ENCODE data around the gene CUEDC1.

The CUEDC1 gene

GRCh38 chr17:57895382-57896060 lies 59.7 kb downstream of the CUEDC1 start:
- DNase-seq (ENCODE audit: low read depth), result no peak

GRCh38 chr17:57894848-57895247 lies 60.4 kb downstream of the CUEDC1 start:
- DNase-seq (ENCODE audit: low read depth), result no peak

- no peak for DNase-seq (ENCODE audit: low read depth)
Measured at GRCh38 chr17:57892820-57893595, 62.2 kb downstream of the CUEDC1 start.

GRCh38 chr17:57892146-57892819 lies 62.9 kb downstream of the CUEDC1 start:
- peak; percentile 60 for DNase-seq (ENCODE audit: low read depth)

GRCh38 chr17:57890857-57891232 lies 64.4 kb downstream of the CUEDC1 start:
- DNase-seq (ENCODE audit: low read depth), result no peak

DNA sequence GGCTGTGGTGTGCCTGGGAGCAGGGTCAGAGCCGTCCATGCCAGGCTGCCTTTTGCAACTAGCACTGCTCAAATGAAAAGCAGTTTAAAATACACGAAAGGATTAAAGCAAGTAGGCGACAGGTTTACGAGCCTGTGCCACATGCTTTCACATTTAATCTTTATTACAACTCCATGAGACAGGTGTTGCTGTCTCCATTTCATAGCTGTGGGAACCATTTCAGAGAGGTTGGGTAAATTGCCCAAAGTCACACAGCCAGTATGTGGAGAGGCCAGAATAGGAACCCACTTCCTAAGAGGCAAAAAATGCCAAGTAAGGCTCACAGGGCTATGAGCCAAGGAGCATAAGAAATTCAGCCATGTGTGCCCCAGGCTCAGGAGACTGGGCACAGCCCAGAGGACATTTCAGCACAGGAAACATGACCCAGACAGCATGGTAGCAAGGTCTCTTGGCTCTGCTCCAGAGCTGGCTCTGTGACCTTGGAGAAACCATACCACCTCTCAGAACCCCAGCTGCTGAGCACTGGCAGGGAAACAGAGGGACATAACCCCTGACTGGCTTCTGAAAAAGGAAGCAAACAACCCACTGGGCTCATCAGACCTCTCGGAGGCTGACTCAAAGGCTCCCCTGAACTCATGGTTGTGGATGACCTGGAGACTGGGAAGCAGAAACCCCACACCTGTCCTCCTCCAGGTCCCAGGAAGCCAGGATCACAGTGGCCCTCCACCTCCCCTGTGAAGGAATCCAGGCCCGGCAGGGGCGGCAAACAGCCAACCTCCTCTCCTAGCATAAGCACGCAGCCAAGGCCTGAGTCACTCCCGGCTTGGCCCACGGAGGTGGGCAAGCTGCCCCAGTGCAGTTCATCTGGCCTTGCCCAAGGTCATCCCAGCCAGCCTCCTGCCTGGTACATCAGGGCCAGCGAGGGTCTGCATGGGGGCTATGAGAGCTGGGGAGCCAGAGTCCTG lies 65.0 kb downstream of the CUEDC1 start:
- no peak for DNase-seq (ENCODE audit: low read depth)

DNA sequence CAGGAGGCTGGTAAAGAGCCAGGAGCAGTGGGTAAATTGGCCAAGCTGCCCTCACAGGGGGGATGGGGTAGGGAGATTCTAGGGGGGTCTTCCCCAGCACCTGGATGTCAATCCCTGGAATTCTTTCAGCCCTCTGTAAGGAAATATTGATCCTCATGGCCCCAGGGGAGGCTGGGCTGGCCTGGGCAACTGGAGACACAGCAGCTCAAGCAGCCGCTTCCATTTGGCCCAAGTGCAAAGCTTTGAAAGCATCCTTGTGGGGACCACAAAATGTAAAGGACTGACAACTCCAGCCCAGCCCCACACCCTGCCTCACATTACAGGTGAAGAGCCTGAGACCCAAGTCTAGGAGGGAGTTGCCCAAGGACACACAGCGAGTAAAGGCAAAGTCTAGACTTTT lies 66.0 kb downstream of the CUEDC1 start:
- no peak for DNase-seq (ENCODE audit: low read depth)

GRCh38 chr17:57888311-57889216 lies 66.6 kb downstream of the CUEDC1 start:
- DNase-seq (ENCODE audit: low read depth), result no peak

DNA sequence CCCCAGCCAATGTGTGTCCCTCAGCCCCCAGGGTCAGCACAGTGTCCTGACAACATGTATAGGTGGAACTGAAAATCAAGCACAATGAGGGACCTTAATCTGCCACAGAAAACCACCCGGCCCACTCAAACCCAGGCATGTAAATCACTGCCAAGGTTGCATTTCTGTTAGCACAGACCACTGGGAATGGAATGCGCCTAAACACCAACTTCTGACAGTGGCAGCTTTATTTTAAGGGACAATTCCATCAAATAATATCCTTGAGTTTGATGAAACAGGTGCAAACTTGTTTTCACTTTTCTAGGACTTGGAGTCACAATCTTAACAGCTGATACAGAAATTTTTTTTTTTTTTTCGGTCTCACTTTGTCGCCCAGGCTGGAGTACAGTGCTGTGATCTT lies 68.1 kb downstream of the CUEDC1 start:
- no peak for DNase-seq (ENCODE audit: low read depth)

DNA sequence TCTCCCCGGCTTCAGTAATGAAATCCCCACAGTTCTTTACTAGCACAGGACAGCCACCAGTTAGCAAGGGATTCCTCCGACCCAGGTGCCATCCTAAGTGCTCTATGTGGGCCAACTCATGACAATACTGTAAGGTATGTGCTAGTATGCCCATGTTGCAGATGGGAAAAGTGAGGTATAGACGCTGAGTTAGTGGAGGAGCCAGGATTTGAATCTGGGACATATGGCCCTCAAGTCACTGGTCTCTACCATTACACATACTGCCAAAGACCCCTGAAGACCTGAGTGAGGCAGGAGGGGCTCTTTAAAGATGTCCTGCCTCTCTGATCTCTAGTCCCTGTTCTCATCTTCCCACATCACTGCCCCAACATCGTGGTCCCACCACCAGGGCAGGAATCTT lies 69.2 kb downstream of the CUEDC1 start:
- DNase-seq (ENCODE audit: low read depth), result no peak

DNA sequence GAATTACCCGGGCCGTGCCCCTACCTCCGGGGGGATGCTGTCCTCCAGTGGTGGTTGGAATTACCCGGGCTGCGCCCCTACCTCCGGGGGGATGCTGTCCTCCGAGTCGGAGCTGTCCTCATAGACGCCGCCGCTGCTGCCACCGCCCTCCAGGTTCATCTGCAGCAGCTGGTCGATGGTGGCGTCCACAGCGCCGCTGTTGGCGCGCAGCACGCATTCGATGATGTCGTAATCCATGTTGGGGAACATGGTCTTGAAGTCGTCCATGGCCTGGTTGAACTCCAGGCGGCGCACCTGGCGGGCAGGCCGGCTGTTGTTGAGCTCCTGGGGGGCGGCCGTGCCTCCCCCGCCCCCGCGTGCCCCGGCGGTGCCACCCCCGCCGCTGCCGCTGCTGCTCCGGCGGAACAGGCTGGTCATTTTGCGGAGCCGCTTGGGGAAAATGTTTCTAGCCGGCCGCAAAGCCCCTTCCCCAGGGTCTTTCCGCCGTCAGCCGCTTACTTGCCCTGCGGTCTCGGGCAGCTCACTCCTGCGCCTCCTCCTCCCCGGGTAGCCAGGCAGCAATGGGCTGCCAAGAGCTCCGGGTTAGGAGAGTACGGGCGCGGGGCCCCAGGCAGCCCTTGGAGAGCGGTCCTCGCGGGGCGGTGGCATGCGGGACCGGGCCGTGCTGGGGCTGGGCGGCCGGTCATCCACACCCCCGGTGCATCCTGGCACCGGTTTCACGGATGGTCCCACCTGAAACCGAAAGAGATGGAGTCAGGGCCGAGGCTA lies 69.9 kb downstream of the CUEDC1 start:
- DNase-seq (ENCODE audit: low read depth), result no peak

- no peak for DNase-seq (ENCODE audit: low read depth)
Measured at GRCh38 chr17:57881783-57882351, 73.3 kb downstream of the CUEDC1 start.

DNA sequence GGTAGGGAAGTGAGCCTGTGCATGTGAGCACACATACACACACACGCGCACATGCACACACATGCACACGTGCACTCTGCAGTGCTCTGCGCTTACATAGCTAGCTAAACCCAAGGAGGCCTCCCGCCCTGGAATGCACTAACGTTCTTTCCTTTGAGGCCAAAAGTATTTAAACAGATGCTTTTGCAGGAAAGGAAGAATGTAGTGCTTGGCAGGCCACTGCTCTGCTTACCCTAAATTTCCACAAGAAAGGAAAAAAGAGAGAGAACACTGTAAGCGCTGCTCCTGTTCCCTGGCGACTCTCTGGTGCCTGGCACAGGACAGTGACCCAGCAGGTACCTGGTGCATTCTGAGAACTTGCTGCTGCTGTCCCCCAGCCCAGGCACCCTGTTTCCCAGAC lies 74.1 kb downstream of the CUEDC1 start:
- no peak for DNase-seq (ENCODE audit: low read depth)

DNA sequence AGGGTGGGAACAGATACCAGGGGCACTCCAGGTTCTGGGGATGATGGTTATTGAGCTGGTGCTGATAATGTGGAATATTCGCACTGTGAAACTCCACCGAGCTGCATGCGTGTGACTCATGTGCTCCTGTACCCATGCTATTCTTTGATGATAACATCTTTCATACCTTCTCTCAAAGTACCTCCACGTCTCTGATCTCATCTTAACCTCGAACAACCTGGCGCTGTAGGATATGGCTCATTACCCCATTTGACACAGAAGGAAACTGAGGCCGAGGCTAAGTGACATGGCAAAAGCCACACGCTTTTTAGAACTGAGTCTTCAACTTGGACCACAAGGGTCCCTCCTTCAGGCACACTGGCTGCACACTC lies 75.1 kb downstream of the CUEDC1 start:
- DNase-seq (ENCODE audit: low read depth), result no peak

- DNase-seq (ENCODE audit: low read depth), result no peak
Measured at GRCh38 chr17:57879437-57880085, 75.7 kb downstream of the CUEDC1 start.

DNA sequence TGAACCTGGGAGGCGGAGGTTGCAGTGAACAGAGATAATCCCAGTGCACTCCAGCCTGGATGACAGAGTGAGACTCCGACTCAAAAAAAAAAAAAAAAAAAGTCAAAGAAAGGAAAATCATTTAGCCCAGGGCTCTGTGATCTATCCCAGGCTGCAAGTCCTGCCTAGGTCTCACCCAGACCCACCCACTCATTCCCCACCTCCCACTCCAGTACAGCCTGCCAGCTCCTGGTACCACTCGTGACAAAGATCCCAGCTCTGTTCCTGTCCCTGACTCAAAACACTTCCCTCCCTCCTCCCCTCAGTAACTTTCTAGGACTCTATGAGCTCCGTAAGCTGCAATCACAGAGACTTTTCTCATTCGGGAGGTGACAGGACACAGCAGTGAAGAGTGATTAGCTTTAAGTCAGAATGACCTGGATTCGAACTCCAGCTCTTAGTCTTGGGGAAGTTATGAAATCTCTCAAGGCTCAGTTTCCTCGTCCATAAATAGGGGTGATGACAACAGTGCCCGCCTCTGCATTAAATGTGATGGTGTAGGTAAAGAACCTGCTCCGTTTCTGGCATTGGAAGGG lies 77.3 kb downstream of the CUEDC1 start:
- no peak for DNase-seq (ENCODE audit: low read depth)

GRCh38 chr17:57876866-57877237 lies 78.4 kb downstream of the CUEDC1 start:
- no peak for DNase-seq (ENCODE audit: low read depth)

DNA sequence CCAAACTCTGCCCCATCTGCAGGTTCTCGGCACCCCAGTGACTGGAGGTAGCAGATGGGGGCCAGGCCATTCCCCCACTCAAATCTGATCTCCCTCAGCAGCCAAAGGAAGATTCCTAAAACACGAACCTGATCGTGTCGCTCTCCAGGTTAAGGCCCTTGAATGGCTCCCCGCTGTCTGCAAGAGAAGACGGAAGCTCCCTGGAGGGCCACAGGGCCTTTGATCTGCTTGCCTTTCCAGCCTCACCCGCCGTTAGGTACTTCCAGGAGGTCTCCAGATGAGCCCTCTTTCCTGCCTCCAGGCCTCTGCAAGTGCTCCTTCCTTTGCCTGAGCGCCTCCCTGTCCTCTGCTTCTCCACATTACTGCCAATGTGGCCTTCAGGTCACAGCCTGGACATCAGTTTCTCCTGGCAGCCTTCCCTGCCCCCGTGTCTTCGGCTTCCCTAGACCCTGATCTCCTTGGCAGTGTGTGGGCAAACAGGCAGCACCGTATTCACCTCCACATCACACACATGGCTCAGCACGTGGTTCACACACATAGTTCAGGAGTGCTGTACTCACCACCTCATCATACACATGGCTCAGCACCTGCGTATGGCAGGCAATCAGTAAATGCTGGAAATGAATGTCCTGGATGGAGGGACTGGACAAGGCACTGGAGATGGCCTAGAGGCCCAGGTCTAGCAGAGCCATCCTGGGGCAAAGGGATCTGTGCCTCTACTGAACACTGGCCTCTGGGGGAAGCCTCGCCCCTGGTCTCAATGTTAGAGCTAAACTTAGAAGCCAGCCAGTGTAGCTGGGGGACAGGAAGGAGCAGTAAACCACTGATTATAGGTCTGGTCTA lies 79.0 kb downstream of the CUEDC1 start:
- DNase-seq (ENCODE audit: low read depth), result no peak

Measured in activated T-helper 1 cell treated with Interleukin-2 at 50 U/mL for 16 hours (primary cell).